ENCODE measurements around the gene DRG1. TPM values are rescaled to one million over a fixed set of nuclear protein-coding genes. Genes with fewer than 3 reads are reported as not detected.

DRG1 gene
- total and polyA plus RNA-seq, 7 donors = 35.8 to 95.1 (median 52.9) TPM

- intact Hi-C loops (cut with DNase I) = no loop called here
- no peak overlapping the region for H3K4me3 ChIP-seq
- no peak for DNase-seq
- WGBS, 2 donors = 90 to 94% methylated on average over 3 of the region's 3 CpGs
- no peaks in the 10 kb centered on the region for H3K4me1 ChIP-seq
- H3K27ac ChIP-seq = no peak overlapping the region
- H3K9me3 ChIP-seq = no peaks in the 10 kb centered on the region
- H3K36me3 ChIP-seq = peaks cover 4 to 71% (median 40%) of the 10 kb centered on the region in 4 donors
- no peak for TF ChIP-seq EP300 (IDR thresholded peaks at IDR 0.05)
- no peak for TF ChIP-seq CTCF (IDR thresholded peaks at IDR 0.05)
- no peak for TF ChIP-seq POLR2A (IDR thresholded peaks at IDR 0.05)
- TF ChIP-seq POLR2AphosphoS5 (IDR thresholded peaks at IDR 0.05) = no peak
- H3K27me3 ChIP-seq = no peaks in the 10 kb centered on the region
Measured at GRCh38 chr22:31445642-31446041, 46.2 kb downstream of the DRG1 start.

GRCh38 chr22:31446208-31446607, 46.8 kb downstream of the DRG1 start:
- DNase-seq = no peak
- TF ChIP-seq POLR2A (IDR thresholded peaks at IDR 0.05) = no peak
- no peak for TF ChIP-seq CTCF (IDR thresholded peaks at IDR 0.05)
- TF ChIP-seq EP300 (IDR thresholded peaks at IDR 0.05) = no peak
- TF ChIP-seq POLR2AphosphoS5 (IDR thresholded peaks at IDR 0.05) = no peak
- Histone ChIP-seq H3K4me1 (no peaks in the 10 kb centered on the region), H3K27me3 (no peaks in the 10 kb centered on the region), H3K4me3 (no peak overlapping the region), H3K27ac (no peak overlapping the region), H3K9me3 (no peaks in the 10 kb centered on the region), H3K36me3 (peaks cover 4 to 65% (median 34%) of the 10 kb centered on the region in 4 donors)
- 86 to 88% methylated on average over 3 of the region's 3 CpGs for WGBS, 2 donors
- intact Hi-C loops (cut with DNase I) = no loop called here

- Histone ChIP-seq H3K27me3 (no peaks in the 10 kb centered on the region), H3K4me1 (no peaks in the 10 kb centered on the region), H3K9me3 (no peaks in the 10 kb centered on the region), H3K27ac (no peak overlapping the region), H3K4me3 (no peak overlapping the region), H3K36me3 (peaks cover under 1 to 59% (median 29%) of the 10 kb centered on the region in 4 donors)
- intact Hi-C loops (cut with DNase I) = no loop called here
- TF ChIP-seq POLR2AphosphoS5 (IDR thresholded peaks at IDR 0.05) (no peak), POLR2A (IDR thresholded peaks at IDR 0.05) (no peak), EP300 (IDR thresholded peaks at IDR 0.05) (no peak), CTCF (IDR thresholded peaks at IDR 0.05) (no peak)
- no peak for DNase-seq
- 91 to 93% methylated on average over 2 of the region's 2 CpGs for WGBS, 2 donors
Measured at GRCh38 chr22:31446767-31447166, 47.4 kb downstream of the DRG1 start.

GRCh38 chr22:31447337-31447736, 47.9 kb downstream of the DRG1 start:
- WGBS, 2 donors = 97% methylated on average over 3 of the region's 3 CpGs
- Histone ChIP-seq H3K27me3 (no peaks in the 10 kb centered on the region), H3K4me3 (no peak overlapping the region), H3K4me1 (no peaks in the 10 kb centered on the region), H3K9me3 (no peaks in the 10 kb centered on the region), H3K36me3 (peaks cover 0 to 54% (median 24%) of the 10 kb centered on the region in 4 donors), H3K27ac (no peak overlapping the region)
- TF ChIP-seq EP300 (IDR thresholded peaks at IDR 0.05) = no peak
- no peak for TF ChIP-seq CTCF (IDR thresholded peaks at IDR 0.05)
- no peak for TF ChIP-seq POLR2A (IDR thresholded peaks at IDR 0.05)
- TF ChIP-seq POLR2AphosphoS5 (IDR thresholded peaks at IDR 0.05) = no peak
- DNase-seq = no peak
- intact Hi-C loops (cut with DNase I) = no loop called here

GRCh38 chr22:31448382-31448781, 49.0 kb downstream of the DRG1 start:
- intact Hi-C loops (cut with DNase I) = no loop called here
- peaks cover 0 to 50% (median 23%) of the 10 kb centered on the region in 4 donors for H3K36me3 ChIP-seq
- H3K27me3 ChIP-seq = no peaks in the 10 kb centered on the region
- TF ChIP-seq POLR2AphosphoS5 (IDR thresholded peaks at IDR 0.05) (no peak), EP300 (IDR thresholded peaks at IDR 0.05) (no peak), CTCF (IDR thresholded peaks at IDR 0.05) (no peak), POLR2A (IDR thresholded peaks at IDR 0.05) (no peak)
- no peak overlapping the region for H3K27ac ChIP-seq
- no peak for DNase-seq
- no peaks in the 10 kb centered on the region for H3K9me3 ChIP-seq
- H3K4me1 ChIP-seq = no peaks in the 10 kb centered on the region
- no peak overlapping the region for H3K4me3 ChIP-seq
- WGBS, 2 donors = 88 to 97% methylated on average over 2 of the region's 2 CpGs

Measured in sigmoid colon (tissue), 7 donors.